Eye (tissue), 1 donor: ENCODE results near the gene MAPK10.
A peak's percentile ranks its signal among the peaks of the same experiment; 100 is the strongest.
"Not testable (repeated sequence)": the region's sequence is repeated elsewhere in the genome, so short reads cannot be mapped to it uniquely, and the experiment has no call there.

Experiments
- DNase-seq: peaks from one replicate; pipeline ENCODE4 v3.0.0-alpha.2; 2015

Gene MAPK10

DNA sequence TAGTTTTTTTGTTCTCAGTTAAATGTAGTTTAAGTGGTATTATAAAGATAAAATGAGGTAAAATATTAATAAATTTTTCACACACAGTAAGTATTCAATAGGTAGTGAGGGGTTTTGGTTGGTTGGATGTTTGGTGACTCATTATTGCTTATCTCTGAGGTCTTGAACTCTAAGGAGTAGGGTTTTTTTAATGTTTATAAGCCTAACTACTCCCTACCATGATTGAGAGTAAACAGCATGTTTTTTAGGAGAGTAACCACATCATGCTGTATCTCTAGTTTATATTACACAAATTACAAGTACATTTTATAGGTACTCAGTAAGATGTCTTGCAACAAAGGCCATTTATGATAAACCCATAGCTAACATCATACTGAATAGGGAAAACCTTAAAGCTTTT, 181.6 kb downstream of the MAPK10 start:
- DNase-seq, result no peak

- DNase-seq, result no peak
Observed at GRCh38 chr4:86174506-86174905, 185.3 kb downstream of the MAPK10 start.

DNA sequence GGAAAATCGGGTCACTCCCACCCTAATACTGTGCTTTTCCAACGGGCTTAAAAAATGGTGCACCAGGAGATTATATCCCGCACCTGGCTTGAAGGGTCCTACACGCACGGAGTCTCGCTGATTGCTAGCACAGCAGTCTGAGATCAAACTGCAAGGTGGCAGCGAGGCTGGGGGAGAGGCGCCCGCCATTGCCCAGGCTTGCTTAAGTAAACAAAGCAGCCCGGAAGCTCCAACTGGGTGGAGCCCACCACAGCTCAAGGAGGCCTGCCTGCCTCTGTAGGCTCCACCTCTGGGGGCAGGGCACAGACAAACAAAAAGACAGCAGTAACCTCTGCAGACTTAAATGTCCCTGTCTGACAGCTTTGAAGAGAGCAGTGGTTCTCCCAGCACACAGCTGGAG, 191.5 kb downstream of the MAPK10 start:
- DNase-seq, result not testable (repeated sequence)

GRCh38 chr4:86160426-86160825, 199.4 kb downstream of the MAPK10 start:
- DNase-seq, result no peak

DNA sequence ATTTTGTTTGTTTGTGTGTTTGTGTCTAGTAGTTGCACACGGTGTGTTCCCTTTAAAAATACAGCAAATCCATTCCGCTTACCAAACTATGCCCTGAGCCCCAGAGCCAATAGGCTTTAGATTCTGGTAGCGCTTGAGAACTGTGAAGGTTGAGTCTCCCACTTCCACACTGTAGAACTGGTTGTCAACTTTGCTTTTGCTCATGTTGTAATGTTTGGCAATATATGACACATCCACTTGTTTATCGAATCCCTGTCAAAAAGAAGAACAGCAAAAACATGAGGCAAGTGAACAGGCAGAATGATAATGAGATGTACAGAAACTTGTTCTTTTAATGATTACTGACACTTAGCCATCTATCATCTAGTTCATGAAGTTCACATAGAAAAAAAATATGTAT, 200.6 kb downstream of the MAPK10 start:
- DNase-seq, result no peak

GRCh38 chr4:86156531-86156930, 203.3 kb downstream of the MAPK10 start:
- peak; percentile 82 for DNase-seq

DNA sequence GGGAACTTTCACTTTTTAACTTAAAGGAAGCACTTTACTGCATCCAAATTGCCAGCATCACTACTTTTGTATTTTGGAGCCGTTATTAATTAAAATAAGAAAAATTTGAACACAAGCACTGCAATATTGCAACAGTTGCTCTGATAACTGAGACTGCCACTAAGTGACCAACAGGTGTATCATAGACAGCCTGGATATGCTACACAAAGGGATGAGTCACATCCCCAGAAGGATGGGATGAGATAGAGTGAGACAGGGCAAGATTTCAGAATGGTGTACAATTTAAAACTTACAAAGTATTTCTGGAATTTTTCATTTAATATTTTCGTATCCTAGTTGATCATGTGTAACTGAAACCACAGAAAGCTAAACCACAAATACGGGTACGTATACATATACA, 204.1 kb downstream of the MAPK10 start:
- no peak for DNase-seq

- no peak for DNase-seq
Observed at GRCh38 chr4:86152454-86152853, 207.4 kb downstream of the MAPK10 start.

GRCh38 chr4:86151196-86151595, 208.7 kb downstream of the MAPK10 start:
- DNase-seq, result no peak

DNA sequence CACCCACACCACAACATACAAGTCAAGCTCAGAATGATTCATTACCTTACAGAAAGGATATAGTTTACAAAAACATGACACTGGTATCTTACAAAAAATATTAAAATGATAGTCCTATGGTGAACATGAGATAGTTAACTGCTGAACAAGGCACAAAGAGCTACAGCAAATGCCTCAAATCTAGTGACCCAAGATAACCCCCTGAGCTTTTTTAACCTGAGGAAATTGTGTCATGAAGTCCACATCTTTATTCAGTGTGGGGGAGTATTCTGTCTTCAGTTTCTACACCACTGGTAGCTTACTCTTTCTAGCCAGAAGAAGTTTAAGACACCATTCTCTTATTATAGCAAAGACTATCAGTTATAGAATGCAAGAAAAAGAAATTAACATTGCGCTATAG, 218.7 kb downstream of the MAPK10 start:
- DNase-seq, result no peak

DNA sequence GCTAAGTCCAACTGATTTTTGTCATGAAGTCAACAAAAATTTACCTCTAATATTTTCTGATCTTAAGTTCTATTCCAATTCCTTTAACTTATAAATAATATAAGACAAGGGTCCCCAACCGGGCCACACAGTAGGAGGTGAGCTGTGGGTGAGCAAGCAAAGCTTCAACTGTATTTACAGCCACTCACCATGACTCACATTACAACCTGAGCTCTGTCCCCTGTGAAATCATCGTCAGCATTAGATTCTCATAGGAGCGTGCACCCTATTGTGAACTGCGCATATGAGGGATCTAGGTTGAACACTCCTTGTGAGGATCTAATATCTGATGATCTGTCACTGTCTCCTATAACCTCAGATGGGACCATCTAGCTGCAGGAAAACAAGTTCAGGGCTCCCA, 227.4 kb downstream of the MAPK10 start:
- no peak for DNase-seq

DNA sequence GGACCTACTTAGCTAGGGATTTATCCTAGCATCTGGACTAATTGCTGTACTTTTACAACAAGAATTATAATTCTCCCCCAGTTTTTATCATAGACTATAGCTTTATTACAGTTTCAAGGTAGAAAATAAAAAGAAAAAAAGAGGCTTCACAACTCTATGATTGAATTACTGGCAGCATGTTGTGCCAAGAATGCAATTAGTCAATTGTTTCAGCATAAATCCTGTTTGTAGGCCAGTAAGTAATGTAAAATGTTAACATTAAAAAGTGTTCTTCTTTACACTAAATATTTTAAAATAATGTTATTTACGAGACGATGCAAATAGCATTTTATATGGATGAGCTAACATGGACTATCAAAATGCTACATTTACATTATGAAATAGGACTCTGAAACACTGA, 228.4 kb downstream of the MAPK10 start:
- no peak for DNase-seq

DNA sequence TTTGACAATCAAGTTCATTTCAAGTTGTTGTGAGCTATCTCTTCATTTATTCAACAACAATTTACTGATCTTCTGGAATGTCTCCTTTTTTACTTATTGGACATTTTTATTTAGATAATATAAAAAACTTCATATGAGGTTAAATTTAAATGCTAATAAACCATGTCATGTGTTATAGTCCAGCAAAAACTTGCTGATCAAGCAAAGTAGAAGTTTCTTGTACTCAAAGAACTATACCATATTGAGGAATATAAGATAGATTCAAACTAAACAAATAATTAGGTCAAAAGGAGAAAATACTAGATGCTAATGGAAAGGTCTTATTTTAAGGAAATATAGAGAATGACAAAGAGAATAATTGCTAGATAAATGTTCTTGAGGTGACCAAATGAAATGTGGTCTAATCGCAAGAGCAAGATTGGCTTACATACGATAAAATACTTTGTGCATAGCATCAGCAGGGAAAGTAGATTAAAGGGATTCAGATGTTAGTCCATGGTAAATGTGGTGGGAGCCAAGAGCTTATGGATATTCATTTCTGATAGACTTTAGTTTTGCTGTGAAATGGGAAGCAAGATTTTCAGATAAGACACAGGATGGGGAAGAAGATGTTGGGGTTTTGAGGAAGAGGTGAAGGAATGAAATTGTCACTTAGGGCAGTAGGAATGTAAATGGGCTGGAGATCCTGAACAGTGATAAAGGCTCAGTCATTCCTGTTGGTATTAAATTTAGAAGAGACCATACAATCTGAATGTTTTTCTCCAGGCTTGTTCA, 229.5 kb downstream of the MAPK10 start:
- DNase-seq, result no peak

GRCh38 chr4:86129546-86129945, 230.3 kb downstream of the MAPK10 start:
- DNase-seq, result no peak

DNA sequence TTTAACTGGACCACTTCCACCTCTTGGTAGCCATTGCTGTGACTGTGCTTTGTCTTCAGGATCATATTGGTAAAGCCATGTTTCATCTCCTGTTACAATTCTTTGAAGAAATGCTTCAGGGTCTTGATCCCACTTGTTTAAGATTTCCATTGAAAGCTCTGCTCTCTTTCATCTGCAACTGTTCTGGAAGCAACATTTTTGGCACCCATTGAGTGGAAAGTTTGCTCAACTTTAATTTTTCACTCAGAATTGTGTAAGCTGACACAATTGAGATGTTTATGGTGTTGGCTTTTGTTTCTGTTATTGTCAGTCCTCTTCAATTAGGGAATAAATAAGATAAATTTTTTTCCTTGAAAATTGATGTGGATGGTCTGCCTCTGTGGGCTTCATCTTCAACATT, 237.4 kb downstream of the MAPK10 start:
- no peak for DNase-seq

- no peak for DNase-seq
Observed at GRCh38 chr4:86118711-86119110, 241.1 kb downstream of the MAPK10 start.

GRCh38 chr4:86117705-86118302, 242.0 kb downstream of the MAPK10 start:
- DNase-seq, result peak; percentile 39

DNA sequence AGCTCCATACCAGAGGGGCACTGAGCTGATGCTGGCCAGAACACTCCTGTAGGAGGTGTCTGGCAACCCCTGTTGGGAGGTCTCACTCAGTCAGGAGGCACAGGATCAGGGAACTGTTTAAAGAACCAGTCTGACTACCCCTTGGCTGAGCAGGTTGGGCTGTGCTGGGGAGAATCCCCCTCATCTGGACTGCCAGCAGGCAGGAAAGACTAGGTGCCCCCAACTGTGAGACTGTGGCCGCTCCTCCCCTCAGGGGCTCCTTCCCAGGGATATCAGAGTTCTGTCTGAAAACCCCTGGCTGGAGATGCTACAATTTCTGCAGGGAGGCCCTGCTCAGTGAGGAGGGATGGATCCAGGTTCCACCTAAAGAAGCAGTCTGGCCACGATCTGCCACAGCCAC, 245.3 kb downstream of the MAPK10 start:
- no peak for DNase-seq

DNA sequence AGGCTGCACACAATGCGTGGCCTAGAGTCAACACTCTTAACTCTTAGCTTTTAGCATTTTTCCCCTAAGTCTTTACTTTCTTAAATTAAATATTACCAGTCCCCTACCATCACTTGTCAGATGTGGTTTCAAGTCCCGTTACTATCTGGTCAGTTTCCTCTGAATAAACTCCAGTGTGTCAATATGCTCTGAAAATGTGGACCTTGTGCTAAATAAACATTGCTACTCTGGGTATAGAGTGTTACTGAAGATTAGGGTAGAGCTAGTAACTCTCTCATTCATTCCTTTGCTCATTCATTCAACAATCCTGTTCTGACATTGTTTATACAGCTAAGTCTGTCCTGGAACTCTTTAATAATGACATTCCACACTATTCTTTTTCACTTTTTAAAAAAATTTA, 251.0 kb downstream of the MAPK10 start:
- DNase-seq, result no peak

DNA sequence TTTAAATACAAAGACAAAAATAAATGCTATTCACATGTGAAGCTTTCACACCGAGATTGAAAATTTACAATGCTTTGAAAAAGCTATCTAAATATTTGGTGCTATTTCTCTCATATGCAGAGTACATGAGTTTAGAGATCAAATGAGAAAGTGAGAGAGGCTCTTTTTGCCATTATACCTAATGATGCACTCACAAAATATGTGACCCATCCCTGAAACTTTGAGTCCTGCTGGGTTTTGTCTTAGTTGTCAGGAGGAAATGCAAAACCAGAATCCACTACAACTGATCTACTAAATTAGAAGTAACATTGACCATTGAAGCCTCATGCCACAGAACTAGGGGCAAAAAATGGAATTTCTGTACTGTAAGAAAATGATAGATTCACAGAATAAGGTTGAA, 251.7 kb downstream of the MAPK10 start:
- no peak for DNase-seq

DNA sequence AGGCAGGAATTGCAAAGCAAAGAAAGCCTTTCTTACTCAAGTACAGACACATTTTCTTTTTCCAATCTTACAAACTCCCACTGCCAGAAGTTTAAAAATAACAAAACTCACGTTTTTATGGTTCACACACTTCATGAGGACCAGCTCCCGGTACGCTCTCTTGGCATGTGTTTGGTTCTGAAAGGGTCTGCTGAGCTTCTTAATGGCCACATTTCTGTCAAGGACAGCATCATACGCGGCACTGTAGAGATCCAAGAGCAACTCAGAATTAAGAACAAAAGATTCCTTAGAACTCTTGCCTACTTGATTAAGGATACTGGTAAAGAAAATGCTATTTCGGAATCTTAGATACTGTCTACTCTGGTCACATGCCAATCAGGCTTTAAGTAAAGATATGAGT, 252.7 kb downstream of the MAPK10 start:
- DNase-seq, result no peak

GRCh38 chr4:86106475-86106874, 253.4 kb downstream of the MAPK10 start:
- DNase-seq, result no peak

GRCh38 chr4:86101841-86102240, 258.0 kb downstream of the MAPK10 start:
- no peak for DNase-seq

- no peak for DNase-seq
Observed at GRCh38 chr4:86101410-86101809, 258.4 kb downstream of the MAPK10 start.
